Kidney epithelial cell (primary cell): Measurements from ENCODE around the gene PGAM2. TPM values are rescaled to one million over a fixed set of nuclear protein-coding genes. Genes with fewer than 3 reads are reported as not detected.

Source experiments
- DNase-seq: peaks from one replicate; pipeline ENCODE4 v3.0.0-alpha.2; 2010; ENCODE audit warnings: low read depth
- H3K27me3 ChIP-seq: 2 replicates; pipeline ENCODE4 v1.6.0; 2011; ENCODE audit warnings: low read length; ENCODE audit not compliant: control insufficient read depth, insufficient read depth
- H3K36me3 ChIP-seq: 2 replicates; pipeline ENCODE4 v1.5.1; 2011; ENCODE audit warnings: low read length; ENCODE audit not compliant: control insufficient read depth, insufficient read depth
- H3K4me3 ChIP-seq: 2 replicates; pipeline ENCODE4 v1.5.1; 2011; ENCODE audit warnings: low read depth, mild to moderate bottlenecking, control low read depth, low read length
- CTCF ChIP-seq: IDR thresholded peaks from 2 replicates; pipeline ENCODE4 v1.5.1; 2011; ENCODE audit warnings: mild to moderate bottlenecking, moderate library complexity, low read length, control low read depth, inconsistent platforms; ENCODE audit not compliant: insufficient read depth, poor library complexity, severe bottlenecking
- total RNA-seq: library from RNA; depleted of rRNA; stranded (reverse); fragments of >200 nt; gene quantifications from 2 replicates; pipeline ENCODE4 v1.2.3, GENCODE V29; 2015

Gene PGAM2
- total RNA-seq, 1 donor from 2014 or later = not detected

- no peak for TF ChIP-seq CTCF
- H3K36me3 ChIP-seq = peaks cover 5% of the 10 kb centered on the region
- DNase-seq = no peak
- H3K27me3 ChIP-seq = no peaks in the 10 kb centered on the region
- H3K4me3 ChIP-seq = no peak overlapping the region
Measured at GRCh38 chr7:44076101-44076895, 10.9 kb upstream of the PGAM2 start.

GRCh38 chr7:44075296-44076075 lies 10.1 kb upstream of the PGAM2 start:
- Histone ChIP-seq H3K4me3 (no peak overlapping the region), H3K36me3 (peaks cover 5% of the 10 kb centered on the region), H3K27me3 (no peaks in the 10 kb centered on the region)
- no peak for TF ChIP-seq CTCF
- DNase-seq = no peak

- no peaks in the 10 kb centered on the region for H3K27me3 ChIP-seq
- no peak for DNase-seq
- H3K4me3 ChIP-seq = no peak overlapping the region
- TF ChIP-seq CTCF = no peak
- peaks cover 5% of the 10 kb centered on the region for H3K36me3 ChIP-seq
Measured at GRCh38 chr7:44074349-44074695, 9.0 kb upstream of the PGAM2 start.

GRCh38 chr7:44073664-44074348 lies 8.4 kb upstream of the PGAM2 start:
- peaks cover 5% of the 10 kb centered on the region for H3K36me3 ChIP-seq

More at GRCh38 chr7:44073664-44074348, 8.4 kb upstream of the PGAM2 start:
- Histone ChIP-seq H3K4me3 (no peak overlapping the region), H3K27me3 (no peaks in the 10 kb centered on the region)
- no peak for TF ChIP-seq CTCF
- no peak for DNase-seq
